H1 (cell line): ENCODE measurements around the gene FGF18. TPM values are rescaled to one million over a fixed set of nuclear protein-coding genes. Genes with fewer than 3 reads are reported as not detected.

ENCODE experiments used
- CTCF ChIA-PET: fragments of 300-600 bp; sonication (Branson Sonifier 250); formaldehyde crosslinking; loops from one replicate; lab custom pipeline; 2021; ENCODE audit not compliant: partially characterized antibody; lab: Charles Lee
- POLR2A ChIA-PET: fragments of 300-600 bp; sonication (Branson Sonifier 250); formaldehyde crosslinking; loops from one replicate; lab custom pipeline; 2021; ENCODE audit warnings: inconsistent platforms; ENCODE audit not compliant: partially characterized antibody; lab: Charles Lee
- DNase-seq, 2 experiments: peaks; one replicate each; pipeline versions ENCODE4 v3.0.0 to v3.0.0-alpha.2; 2010 to 2022; ENCODE audit warnings: low spot score in 2 of 2, low read depth in 1 of 2, mixed read lengths in 1 of 2
- FAIRE-seq: peaks from 2 replicates; lab custom pipeline; 2011; peaks lifted over from hg19 to GRCh38; lab: Jason Lieb, UNC
- H2AFZ ChIP-seq: 2 replicates; pipeline ENCODE4 v1.8.1; 2012; ENCODE audit warnings: low read length, inconsistent platforms
- H2AK5ac ChIP-seq: 2 replicates; pipeline ENCODE4 v1.6.1; 2013; ENCODE audit warnings: low read depth, low read length
- H2BK120ac ChIP-seq: replicated peaks from 2 replicates; pipeline ENCODE3; 2013; ENCODE audit warnings: low read depth, low read length, inconsistent platforms
- H2BK12ac ChIP-seq: 2 replicates; pipeline ENCODE4 v1.6.1; 2013; ENCODE audit warnings: low read depth, low read length
- H2BK15ac ChIP-seq: 2 replicates; pipeline ENCODE4 v1.6.1; 2013; ENCODE audit warnings: low read length
- H2BK20ac ChIP-seq: 2 replicates; pipeline ENCODE4 v1.6.1; 2013; ENCODE audit warnings: low read length
- H2BK5ac ChIP-seq: 2 replicates; pipeline ENCODE4 v1.6.1; 2013; ENCODE audit warnings: low read depth, low read length
- H3K14ac ChIP-seq: 2 replicates; pipeline ENCODE4 v1.6.1; 2013; ENCODE audit warnings: inconsistent platforms; ENCODE audit not compliant: insufficient read length
- H3K18ac ChIP-seq: 2 replicates; pipeline ENCODE4 v1.6.1; 2013; ENCODE audit warnings: low read length; ENCODE audit errors: extremely low read depth
- H3K23ac ChIP-seq: 2 replicates; pipeline ENCODE4 v1.6.1; 2013; ENCODE audit warnings: inconsistent platforms; ENCODE audit not compliant: insufficient read length
- H3K23me2 ChIP-seq: 2 replicates; pipeline ENCODE4 v1.6.1; 2013; ENCODE audit warnings: low read depth, low read length
- H3K27ac ChIP-seq: 2 replicates; pipeline ENCODE4 v1.6.1; 2011; ENCODE audit warnings: low read depth, low read length, inconsistent platforms
- H3K27me3 ChIP-seq, 4 experiments: replicated peaks in 1 of 4; 1 replicate in 1 of 4; 2 replicates in 3 of 4; pipeline versions ENCODE4 v1.6.1 to v1.8.1; 2011 to 2013; ENCODE audit warnings: low read length in 3 of 4, mild to moderate bottlenecking in 3 of 4, inconsistent platforms in 2 of 4, mixed read lengths in 2 of 4, moderate library complexity in 1 of 4; ENCODE audit not compliant: control insufficient read depth in 3 of 4, insufficient read depth in 3 of 4; ENCODE audit errors: extremely low read depth in 1 of 4
- H3K36me3 ChIP-seq, 4 experiments: 2 replicates each; pipeline versions ENCODE4 v1.6.1 to v1.8.1; 2011 to 2013; ENCODE audit warnings: mild to moderate bottlenecking in 4 of 4, low read length in 3 of 4, moderate library complexity in 2 of 4, control low read depth in 1 of 4, inconsistent platforms in 1 of 4; ENCODE audit not compliant: insufficient read depth in 4 of 4, control insufficient read depth in 2 of 4
- H3K4ac ChIP-seq: replicated peaks from 2 replicates; pipeline ENCODE3; 2013; ENCODE audit warnings: low read length, low read depth, mixed read lengths, inconsistent platforms; ENCODE audit not compliant: insufficient read length
- H3K4me1 ChIP-seq, 4 experiments: replicated peaks in 1 of 4; 1 replicate in 1 of 4; 2 replicates in 3 of 4; pipeline versions ENCODE4 v1.6.1 to v1.8.1; 2011 to 2013; ENCODE audit warnings: low read length in 3 of 4, inconsistent platforms in 2 of 4, mixed read lengths in 1 of 4; ENCODE audit not compliant: insufficient read depth in 4 of 4, control insufficient read depth in 3 of 4
- H3K4me2 ChIP-seq, 2 experiments: 2 replicates each; pipeline versions ENCODE4 v1.6.1 to v1.8.1; 2011 to 2013; ENCODE audit warnings: low read depth in 2 of 2, low read length in 2 of 2, control low read depth in 1 of 2, inconsistent platforms in 1 of 2, mild to moderate bottlenecking in 1 of 2; ENCODE audit not compliant: insufficient read depth in 1 of 2
- H3K4me3 ChIP-seq, 4 experiments: fragments of 200-600, 300-600 bp in 1 of 4; sonication (generic), shearing (Covaris generic), sonication (Bioruptor Twin) in 1 of 4; 2 replicates each; pipeline versions ENCODE4 v1.5.1 to v1.8.1; 2011 to 2016; ENCODE audit warnings: low read length in 4 of 4, low read depth in 3 of 4, control low read depth in 2 of 4, inconsistent platforms in 2 of 4, mild to moderate bottlenecking in 2 of 4, mixed read lengths in 1 of 4, moderate library complexity in 1 of 4; ENCODE audit not compliant: insufficient read depth in 2 of 4; ENCODE audit errors: extremely low read depth in 1 of 4
- H3K56ac ChIP-seq: replicated peaks from 2 replicates; pipeline ENCODE3; 2013; ENCODE audit warnings: low read depth, mild to moderate bottlenecking, mixed read lengths, low read length, inconsistent platforms; ENCODE audit not compliant: insufficient read length
- H3K79me1 ChIP-seq: 2 replicates; pipeline ENCODE4 v1.6.1; 2013; ENCODE audit warnings: low read depth, low read length, control low read depth
- H3K79me2 ChIP-seq, 2 experiments: 2 replicates each; pipeline versions ENCODE4 v1.6.1 to v1.8.1; 2012 to 2013; ENCODE audit warnings: low read length in 2 of 2, mild to moderate bottlenecking in 2 of 2, inconsistent platforms in 1 of 2; ENCODE audit not compliant: insufficient read depth in 2 of 2, control insufficient read depth in 1 of 2
- H3K9ac ChIP-seq, 4 experiments: replicated peaks in 1 of 4; 1 replicate in 1 of 4; 2 replicates in 3 of 4; pipeline versions ENCODE4 v1.6.1 to v1.8.1; 2011 to 2013; ENCODE audit warnings: low read depth in 3 of 4, low read length in 3 of 4, control low read depth in 2 of 4, mild to moderate bottlenecking in 2 of 4, moderate library complexity in 2 of 4, inconsistent platforms in 1 of 4; ENCODE audit errors: extremely low read depth in 1 of 4
- H3K9me3 ChIP-seq, 2 experiments: 2 replicates each; pipeline versions ENCODE4 v1.6.1 to v1.8.1; 2012 to 2013; ENCODE audit warnings: mild to moderate bottlenecking in 2 of 2, moderate library complexity in 2 of 2, control low read depth in 1 of 2, inconsistent platforms in 1 of 2, low read depth in 1 of 2, low read length in 1 of 2, mixed read lengths in 1 of 2; ENCODE audit not compliant: insufficient read depth in 2 of 2
- H4K20me1 ChIP-seq, 2 experiments: replicated peaks in 1 of 2; 2 replicates each; pipeline versions ENCODE3 to v1.8.1; 2011 to 2013; ENCODE audit warnings: inconsistent platforms in 2 of 2, low read length in 2 of 2, mild to moderate bottlenecking in 1 of 2; ENCODE audit not compliant: insufficient read depth in 2 of 2, control insufficient read depth in 1 of 2
- H4K5ac ChIP-seq: 2 replicates; pipeline ENCODE4 v1.6.1; 2013; ENCODE audit warnings: low read length, low read depth, mixed read lengths, inconsistent platforms; ENCODE audit not compliant: insufficient read length
- H4K8ac ChIP-seq: 2 replicates; pipeline ENCODE4 v1.8.0; 2013; ENCODE audit warnings: mild to moderate bottlenecking, moderate library complexity, low read length, inconsistent platforms; ENCODE audit not compliant: insufficient read depth; ENCODE audit errors: extremely low read depth
- H4K91ac ChIP-seq: replicated peaks from 2 replicates; pipeline ENCODE3; 2013; ENCODE audit warnings: low read length, mixed read lengths, inconsistent platforms; ENCODE audit not compliant: insufficient read length
- TCF12 ChIP-seq: IDR thresholded peaks from 2 replicates; pipeline ENCODE4 v1.6.1; 2011; ENCODE audit warnings: low read depth, mild to moderate bottlenecking, low read length
- WGBS, 2 experiments: shearing (Covaris generic) in 1 of 2; methylation state at CpG; one replicate each; pipeline versions ENCODE4 v1.1.6 to v1.1.7; 2013 to 2015; ENCODE audit warnings: low lambda C conversion rate in 2 of 2, mixed read lengths in 2 of 2, inconsistent platforms in 1 of 2, low coverage in 1 of 2, missing lambda C conversion rate in 1 of 2; ENCODE audit not compliant: insufficient replicate concordance in 2 of 2, insufficient coverage in 1 of 2, insufficient read length in 1 of 2; ENCODE audit errors: extremely low coverage in 1 of 2, missing lambda C conversion rate in 1 of 2; 5-methylcytosine and 5-hydroxymethylcytosine counted together
- polyA plus RNA-seq, 7 experiments: library from polyadenylated mRNA; depleted of rRNA in 3 of 7; stranded (reverse) in 5 of 7; unstranded in 2 of 7; fragments of >200 nt in 5 of 7; fragments of 200-250 nt in 2 of 7; gene quantifications; 1 replicate in 5 of 7; 2 replicates in 1 of 7; 4 replicates in 1 of 7; pipeline versions ENCODE4 v1.2.1 to v1.2.3, GENCODE V29; 2011 to 2013; ENCODE audit warnings: missing spikeins in 2 of 7, mixed read lengths in 2 of 7
- total RNA-seq: library from RNA; stranded (reverse); fragmentation: NEBNext Ultra II Directional; extraction: Animal tissue kit (Norgen Biotek cat#: 25700); gene quantifications from 2 replicates; pipeline ENCODE4 v1.2.1, GENCODE V29; 2021

FGF18 gene
- total and polyA plus RNA-seq, 2 of the 8 experiments (the other 6 are each of a cell fraction or from before 2014, with no cell fraction given): 0.54 to 1.3 TPM

GRCh38 chr5:171418316-171418981 lies 998 bp upstream of the FGF18 start:
- H3K4me3 ChIP-seq: peak overlapping the region; percentile 35 to 73 (median 70)
- no peak overlapping the region for H2BK12ac ChIP-seq
- H2BK15ac ChIP-seq: peak overlapping the region; percentile 92; the same call in 1 of the 2 replicates
- H3K79me2 ChIP-seq: no peaks in the 10 kb centered on the region
- H3K9me3 ChIP-seq: no peaks in the 10 kb centered on the region
- no peak overlapping the region; the same call in 1 of the 2 replicates for H2BK5ac ChIP-seq
- H4K20me1 ChIP-seq: peaks cover 6 to 10% of the 10 kb centered on the region in 2 experiments
- no peak overlapping the region for H3K9ac ChIP-seq
- H3K23me2 ChIP-seq: peaks cover 10% of the 10 kb centered on the region
- no peak overlapping the region for H4K5ac ChIP-seq
- H2AFZ ChIP-seq: no peak overlapping the region
- ChIA-PET POLR2A (interaction anchor here (0.6 to 7.3 kb wide), 14 partner anchors 8 to 440 kb away, joined by 3 to 75 read pairs (median 4); partner anchors contain the start of gene NPM1), CTCF (interaction anchor here (0.7 to 7.2 kb wide), 63 partner anchors 11 to 641 kb away, joined by 3 to 64 read pairs (median 4); no protein-coding TSS in a partner anchor)
- no peaks in the 10 kb centered on the region for H3K79me1 ChIP-seq
- no peak for FAIRE-seq
- H2BK120ac ChIP-seq: no peak overlapping the region
- no peak overlapping the region for H2AK5ac ChIP-seq
- WGBS, 2 experiments: 10% methylated on average over 23 of the region's 26 CpGs; no CpG with 5 or more reads in 1 of the 2 experiments
- H4K8ac ChIP-seq: no peak overlapping the region
- no peak overlapping the region for H4K91ac ChIP-seq
- peaks cover 0 to 3% (median under 1%) of the 10 kb centered on the region in 4 experiments; a peak in 2 of 8 replicates for H3K36me3 ChIP-seq
- H3K27ac ChIP-seq: no peak overlapping the region
- DNase-seq: peak; percentile 69 to 94
- H3K14ac ChIP-seq: no peak overlapping the region
- peaks cover 22 to 37% (median 28%) of the 10 kb centered on the region in 4 experiments for H3K27me3 ChIP-seq
- H3K23ac ChIP-seq: no peak overlapping the region
- peaks cover 0 to 22% (median 13%) of the 10 kb centered on the region in 4 experiments; a peak in 6 of 7 replicates for H3K4me1 ChIP-seq
- H3K4ac ChIP-seq: no peak overlapping the region
- H3K4me2 ChIP-seq: peak overlapping the region; percentile 46 to 97
- H3K56ac ChIP-seq: no peak overlapping the region
- H2BK20ac ChIP-seq: no peak overlapping the region
- no peak overlapping the region for H3K18ac ChIP-seq
- 0 out of 2 replicates have a peak, but pooled peaks have one; percentile 3 for TF ChIP-seq TCF12
